HG02798 (cell line): ENCODE measurements around the gene GOSR1.
"Not testable (repeated sequence)": the region's sequence is repeated elsewhere in the genome, so short reads cannot be mapped to it uniquely, and the experiment has no call there.

ENCODE experiments used
- ATAC-seq: cut with Tn5 transposase; IDR thresholded peaks from one replicate; pipeline ENCODE4 v1.9.1; 2021; ENCODE audit warnings: mild to moderate bottlenecking; ENCODE audit not compliant: unreplicated experiment, poor library complexity

The GOSR1 gene

GRCh38 chr17:30571921-30572320 is 94.7 kb downstream of the GOSR1 start:
- no peak for ATAC-seq

- not testable (repeated sequence) for ATAC-seq
Observed at GRCh38 chr17:30572651-30573554, 95.7 kb downstream of the GOSR1 start.

GRCh38 chr17:30573603-30574175 is 96.5 kb downstream of the GOSR1 start:
- no peak for ATAC-seq

- ATAC-seq: not testable (repeated sequence)
Observed at GRCh38 chr17:30574309-30574708, 97.1 kb downstream of the GOSR1 start.

- ATAC-seq: not testable (repeated sequence)
Observed at GRCh38 chr17:30574806-30575205, 97.6 kb downstream of the GOSR1 start.

- ATAC-seq: not testable (repeated sequence)
Observed at GRCh38 chr17:30575648-30576325, 98.6 kb downstream of the GOSR1 start.

- no peak for ATAC-seq
Observed at GRCh38 chr17:30576326-30576861, 99.2 kb downstream of the GOSR1 start.
